Prostate gland (tissue), 2 donors: ENCODE data around the gene TOGARAM1. TPM values are rescaled to one million over a fixed set of nuclear protein-coding genes. Genes with fewer than 3 reads are reported as not detected.

Experiments used
- DNase-seq: peaks from one replicate; pipeline ENCODE4 v3.0.0-alpha.2; 2019; ENCODE audit warnings: low spot score
- H3K27ac ChIP-seq, 2 donors: fragments of 200-600 bp; sonication (generic); 2 replicates each; pipeline ENCODE4 v1.5.1; 2017 to 2019
- H3K27me3 ChIP-seq: fragments of 200-600 bp; sonication (generic); replicated peaks from 2 replicates; pipeline ENCODE4 v1.5.1; 2019; ENCODE audit not compliant: insufficient read depth
- H3K36me3 ChIP-seq, 2 donors: fragments of 200-600 bp; sonication (generic); 1 replicate in 1 of 2; 2 replicates in 1 of 2; pipeline versions ENCODE4 v1.5.1 to v1.8.1; 2017 to 2019
- H3K4me1 ChIP-seq: fragments of 200-600 bp; sonication (generic); replicated peaks from 2 replicates; pipeline ENCODE4 v1.5.1; 2019
- H3K4me3 ChIP-seq, 2 donors: fragments of 200-600 bp; sonication (generic); 2 replicates each; pipeline ENCODE4 v1.5.1; 2017 to 2019
- H3K9me3 ChIP-seq: fragments of 200-600 bp; sonication (generic); 2 replicates; pipeline ENCODE4 v1.5.1; 2017
- CTCF ChIP-seq, 4 experiments: fragments of 200-600 bp in 2 of 4; fragments of 450-650 bp in 2 of 4; sonication (generic) in 2 of 4; IDR thresholded peaks; 1 replicate in 3 of 4; 2 replicates in 1 of 4; pipeline ENCODE4 v1.5.1; 2016 to 2019; ENCODE audit warnings: antibody characterized with exemption in 4 of 4, mild to moderate bottlenecking in 2 of 4, moderate library complexity in 2 of 4
- POLR2A ChIP-seq: fragments of 450-650 bp; IDR thresholded peaks from one replicate; pipeline ENCODE4 v1.6.1; 2016; ENCODE audit warnings: antibody characterized with exemption, mild to moderate bottlenecking
- POLR2AphosphoS5 ChIP-seq: sonication (generic); formaldehyde crosslinking; IDR thresholded peaks from one replicate; pipeline ENCODE4 v1.6.1; 2017; ENCODE audit warnings: antibody characterized with exemption
- WGBS: methylation state at CpG from one replicate; pipeline ENCODE4 v1.1.5; 2018; 5-methylcytosine and 5-hydroxymethylcytosine counted together
- intact Hi-C: fragments of 100-400 bp; cut with DNase I; formaldehyde crosslinking; loops from one replicate; pipeline ENCODE4 v1.14.2; 2022
- total RNA-seq, 2 donors: library from RNA; depleted of rRNA; stranded (reverse); fragments of >200 nt; gene quantifications; one replicate each; pipeline ENCODE4 v1.1.0, GENCODE V29; 2016

TOGARAM1 gene
- total RNA-seq, 2 donors from 2014 or later: 17.9 to 26.8 TPM

GRCh38 chr14:44968714-44969113 lies 6.7 kb downstream of the TOGARAM1 start:
- intact Hi-C loops: no loop called here
- Histone ChIP-seq H3K36me3 (no peaks in the 10 kb centered on the region), H3K27ac (no peak overlapping the region), H3K4me3 (no peak overlapping the region), H3K27me3 (no peaks in the 10 kb centered on the region), H3K4me1 (peaks cover 3% of the 10 kb centered on the region), H3K9me3 (no peaks in the 10 kb centered on the region)
- TF ChIP-seq POLR2A: no peak
- no peak for TF ChIP-seq CTCF (IDR thresholded peaks at IDR 0.05)
- no peak for TF ChIP-seq POLR2AphosphoS5
- DNase-seq: no peak

GRCh38 chr14:44970907-44971306 lies 8.9 kb downstream of the TOGARAM1 start:
- intact Hi-C loops: no loop called here
- H3K4me3 ChIP-seq: no peak overlapping the region
- TF ChIP-seq POLR2AphosphoS5: no peak
- TF ChIP-seq CTCF (IDR thresholded peaks at IDR 0.05): no peak
- no peak for TF ChIP-seq POLR2A
- no peaks in the 10 kb centered on the region for H3K9me3 ChIP-seq
- no peaks in the 10 kb centered on the region for H3K27me3 ChIP-seq
- no peak overlapping the region for H3K27ac ChIP-seq
- DNase-seq: no peak
- no peaks in the 10 kb centered on the region for H3K36me3 ChIP-seq
- peaks cover 3% of the 10 kb centered on the region for H3K4me1 ChIP-seq

- intact Hi-C loops: no loop called here
- TF ChIP-seq POLR2A (no peak), CTCF (IDR thresholded peaks at IDR 0.05) (no peak), POLR2AphosphoS5 (no peak)
- Histone ChIP-seq H3K36me3 (no peaks in the 10 kb centered on the region), H3K27ac (no peak overlapping the region), H3K9me3 (no peaks in the 10 kb centered on the region), H3K4me3 (no peak overlapping the region), H3K27me3 (no peaks in the 10 kb centered on the region), H3K4me1 (peaks cover 3% of the 10 kb centered on the region)
- DNase-seq: no peak
- over 99% methylated on average over 4 of the region's 4 CpGs for WGBS
Measured at GRCh38 chr14:44971459-44971858, 9.5 kb downstream of the TOGARAM1 start.

GRCh38 chr14:44979273-44979672 lies 17.3 kb downstream of the TOGARAM1 start:
- Histone ChIP-seq H3K36me3 (no peaks in the 10 kb centered on the region), H3K27ac (no peak overlapping the region), H3K27me3 (no peaks in the 10 kb centered on the region), H3K9me3 (no peaks in the 10 kb centered on the region), H3K4me3 (no peak overlapping the region), H3K4me1 (no peaks in the 10 kb centered on the region)
- 71% methylated on average over 2 of the region's 2 CpGs for WGBS
- no peak for DNase-seq
- intact Hi-C loops: no loop called here
- no peak for TF ChIP-seq POLR2AphosphoS5
- no peak for TF ChIP-seq CTCF (IDR thresholded peaks at IDR 0.05)
- no peak for TF ChIP-seq POLR2A

- H3K36me3 ChIP-seq: no peaks in the 10 kb centered on the region
- TF ChIP-seq POLR2A (no peak), CTCF (IDR thresholded peaks at IDR 0.05) (no peak), POLR2AphosphoS5 (peak; percentile 10)
- H3K4me1 ChIP-seq: no peaks in the 10 kb centered on the region
- peak; percentile 59 for DNase-seq
- no peaks in the 10 kb centered on the region for H3K27me3 ChIP-seq
- no peak overlapping the region for H3K4me3 ChIP-seq
- H3K9me3 ChIP-seq: no peaks in the 10 kb centered on the region
- intact Hi-C loops: no loop called here
- H3K27ac ChIP-seq: no peak overlapping the region
Measured at GRCh38 chr14:44979740-44980356, 17.9 kb downstream of the TOGARAM1 start.
